GM12878 (cell line): ENCODE results near the gene CYP2A7.
"Not testable (repeated sequence)": the region's sequence is repeated elsewhere in the genome, so short reads cannot be mapped to it uniquely, and the experiment has no call there.

ENCODE experiments used
- BHLHE40 ChIP-seq, 2 experiments: fragments of 450-650 bp in 1 of 2; IDR thresholded peaks; 2 replicates each; pipeline ENCODE4 v1.6.1; 2011 to 2017; ENCODE audit warnings: low read depth in 2 of 2, borderline replicate concordance in 1 of 2, improper control_type of control experiment in 1 of 2, low read length in 1 of 2, mild to moderate bottlenecking in 1 of 2
- CTCF ChIP-seq, 3 experiments: IDR thresholded peaks in 2 of 3; conservative IDR thresholded peaks in 1 of 3; 2 replicates each; pipeline ENCODE4 v1.5.1; 2011; ENCODE audit warnings: low read depth in 3 of 3, low read length in 3 of 3, mild to moderate bottlenecking in 3 of 3, control low read depth in 2 of 3, moderate library complexity in 2 of 3, inconsistent platforms in 1 of 3, mixed read lengths in 1 of 3; ENCODE audit not compliant: control insufficient read depth in 2 of 3, insufficient read depth in 1 of 3; ENCODE audit errors: extremely low read depth in 1 of 3
- E4F1 ChIP-seq: fragments of 450-650 bp; IDR thresholded peaks from 2 replicates; pipeline ENCODE4 v1.6.1; 2018; ENCODE audit warnings: borderline replicate concordance, mild to moderate bottlenecking; ENCODE audit not compliant: partially characterized antibody
- HDAC2 ChIP-seq: fragments of 200-600 bp; sonication (generic); IDR thresholded peaks from 2 replicates; pipeline ENCODE4 v1.6.1; 2017
- POLR2A ChIP-seq: IDR thresholded peaks from 2 replicates; pipeline ENCODE4 v1.6.1; 2011; ENCODE audit warnings: low read depth, mild to moderate bottlenecking, low read length
- RB1 ChIP-seq: fragments of 450-650 bp; formaldehyde crosslinking; IDR thresholded peaks from 2 replicates; pipeline ENCODE4 v1.6.1; 2017; ENCODE audit warnings: mild to moderate bottlenecking, borderline replicate concordance
- REST ChIP-seq: IDR thresholded peaks from 2 replicates; pipeline ENCODE4 v1.6.1; 2012; ENCODE audit warnings: mild to moderate bottlenecking, low read depth, low read length
- USF2 ChIP-seq: IDR thresholded peaks from 2 replicates; pipeline ENCODE4 v1.6.1; 2011; ENCODE audit warnings: low read depth, low read length, improper control_type of control experiment, borderline replicate concordance

- not testable (repeated sequence) for TF ChIP-seq USF2; HDAC2; POLR2A; RB1; CTCF (IDR thresholded peaks at IDR 0.05 in 2 of 3, conservative IDR thresholded peaks at IDR 0.05 in 1 of 3; ENCODE audit: control insufficient read depth in 2 of 3, extremely low read depth in 1 of 3, insufficient read depth in 1 of 3, low read depth in 3 of 3, low read length in 3 of 3); REST; BHLHE40 (IDR thresholded peaks at IDR 0.05; ENCODE audit: borderline replicate concordance in 1 of 2, low read depth in 2 of 2, low read length in 1 of 2); E4F1
These were observed 47.9 kb upstream of the CYP2A7 start for GRCh38 chr19:40929942-40930341.
